ENCODE measurements around the gene FZD4.
"Not testable (repeated sequence)": the region's sequence is repeated elsewhere in the genome, so short reads cannot be mapped to it uniquely, and the experiment has no call there.

FZD4 gene

GRCh38 chr11:86949995-86950660 lies 5.1 kb downstream of the FZD4 start:
- no peaks in the 10 kb centered on the region for H3K9me3 ChIP-seq (ENCODE audit: control insufficient read depth in 2 of 2, low read length in 2 of 2)
- peak overlapping the region; percentile 31 to 45 for H3K4me3 ChIP-seq (ENCODE audit: low read length in 2 of 2)
- H3K27ac ChIP-seq (ENCODE audit: low read length), result peak overlapping the region; percentile 31
- no peaks in the 10 kb centered on the region for H3K27me3 ChIP-seq (ENCODE audit: control insufficient read depth in 1 of 2, insufficient read depth in 2 of 2, low read length in 2 of 2)
- peak overlapping the region in 1 of 2 donors; percentile 21 for H3K9ac ChIP-seq (ENCODE audit: low read length in 2 of 2)
- H3K36me3 ChIP-seq (ENCODE audit: control insufficient read depth in 2 of 2, insufficient read depth in 2 of 2, low read length in 2 of 2), result peaks cover 10 to 20% of the 10 kb centered on the region in 2 donors
- peaks cover 51% of the 10 kb centered on the region for H3K4me1 ChIP-seq (ENCODE audit: control insufficient read depth, insufficient read depth, low read length)

- Histone ChIP-seq H3K27ac (ENCODE audit: low read length) (peak overlapping the region; percentile 18), H3K27me3 (ENCODE audit: control insufficient read depth in 1 of 2, insufficient read depth in 2 of 2, low read length in 2 of 2) (no peaks in the 10 kb centered on the region), H3K4me3 (ENCODE audit: low read length in 2 of 2) (peak overlapping the region; percentile 6 to 44), H3K36me3 (ENCODE audit: control insufficient read depth in 2 of 2, insufficient read depth in 2 of 2, low read length in 2 of 2) (peaks cover 10 to 20% of the 10 kb centered on the region in 2 donors), H3K4me1 (ENCODE audit: control insufficient read depth, insufficient read depth, low read length) (peaks cover 47% of the 10 kb centered on the region), H3K9ac (ENCODE audit: low read length in 2 of 2) (no peak overlapping the region), H3K9me3 (ENCODE audit: control insufficient read depth in 2 of 2, low read length in 2 of 2) (no peaks in the 10 kb centered on the region)
Observed at GRCh38 chr11:86948733-86949132, 6.5 kb downstream of the FZD4 start.

- peaks cover 42% of the 10 kb centered on the region for H3K4me1 ChIP-seq (ENCODE audit: control insufficient read depth, insufficient read depth, low read length)
- H3K27ac ChIP-seq (ENCODE audit: low read length), result no peak overlapping the region
- H3K27me3 ChIP-seq (ENCODE audit: control insufficient read depth in 1 of 2, insufficient read depth in 2 of 2, low read length in 2 of 2), result no peaks in the 10 kb centered on the region
- H3K9me3 ChIP-seq (ENCODE audit: control insufficient read depth in 2 of 2, low read length in 2 of 2), result no peaks in the 10 kb centered on the region
- peak overlapping the region in 1 of 2 donors; percentile 44 for H3K4me3 ChIP-seq (ENCODE audit: low read length in 2 of 2)
- no peak overlapping the region for H3K9ac ChIP-seq (ENCODE audit: low read length in 2 of 2)
- peaks cover 10 to 20% of the 10 kb centered on the region in 2 donors for H3K36me3 ChIP-seq (ENCODE audit: control insufficient read depth in 2 of 2, insufficient read depth in 2 of 2, low read length in 2 of 2)
Observed at GRCh38 chr11:86947541-86947940, 7.7 kb downstream of the FZD4 start.

DNA sequence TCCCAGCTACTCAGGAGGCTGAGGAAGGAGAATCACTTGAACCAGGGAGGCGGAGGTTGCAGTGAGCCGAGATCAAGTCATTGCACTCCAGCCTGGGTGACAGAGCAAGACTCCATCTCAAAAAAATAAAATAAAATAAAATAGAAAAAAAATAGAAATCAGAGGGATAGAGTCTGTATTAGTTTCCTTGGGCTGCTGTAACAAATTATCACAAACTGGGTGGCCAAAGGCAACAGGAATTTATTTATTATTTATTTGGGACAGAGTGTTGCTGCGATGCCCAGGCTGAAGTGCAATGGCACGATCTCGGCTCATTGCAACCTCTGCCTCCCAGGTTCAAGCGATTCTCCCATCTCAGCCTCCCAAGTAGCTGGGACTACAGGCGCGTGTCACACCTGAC lies 11.7 kb downstream of the FZD4 start:
- not testable (repeated sequence) for H3K4me3 ChIP-seq (ENCODE audit: low read length in 2 of 2); H3K36me3 ChIP-seq (ENCODE audit: control insufficient read depth in 2 of 2, insufficient read depth in 2 of 2, low read length in 2 of 2); H3K27me3 ChIP-seq (ENCODE audit: control insufficient read depth in 1 of 2, insufficient read depth in 2 of 2, low read length in 2 of 2); H3K27ac ChIP-seq (ENCODE audit: low read length); H3K9me3 ChIP-seq (ENCODE audit: control insufficient read depth in 2 of 2, low read length in 2 of 2); H3K9ac ChIP-seq (ENCODE audit: low read length in 2 of 2)
- H3K4me1 ChIP-seq (ENCODE audit: control insufficient read depth, insufficient read depth, low read length), result peaks cover 52% of the 10 kb centered on the region

DNA sequence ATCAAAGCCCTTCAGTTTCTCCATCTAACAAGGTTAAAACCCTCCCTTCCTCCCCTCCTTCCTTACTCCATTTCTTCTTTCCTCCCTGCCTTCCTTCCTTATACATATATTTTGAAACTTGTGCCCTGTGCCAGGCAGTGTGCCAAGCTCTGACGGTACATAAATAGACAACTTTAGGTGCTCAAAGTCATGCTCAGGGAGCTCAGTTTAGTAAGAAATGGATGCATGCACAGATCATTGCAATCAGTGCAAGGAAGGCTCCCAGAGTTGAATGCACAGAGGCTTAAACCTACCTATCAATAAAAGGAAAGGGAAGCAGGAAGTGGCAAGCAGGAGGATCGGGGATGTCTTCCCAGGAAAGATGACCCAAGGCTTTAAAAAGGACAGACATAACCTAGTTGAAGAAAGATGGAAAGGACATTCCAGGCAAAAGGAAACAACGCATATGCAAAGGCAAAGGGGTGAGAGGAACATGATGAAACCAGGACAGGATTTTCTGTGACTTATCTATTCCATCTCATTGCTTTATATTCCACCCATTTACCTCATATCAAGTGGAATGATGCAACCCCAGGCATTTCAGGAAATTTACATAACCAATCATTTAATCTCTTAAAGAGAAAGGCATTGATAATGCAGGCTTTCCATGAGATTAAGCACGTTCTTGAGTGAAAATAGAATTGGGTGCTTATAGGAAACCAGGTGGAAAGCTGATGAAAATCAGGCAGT lies 13.2 kb downstream of the FZD4 start:
- Histone ChIP-seq H3K4me1 (ENCODE audit: control insufficient read depth, insufficient read depth, low read length) (peaks cover 44% of the 10 kb centered on the region), H3K4me3 (ENCODE audit: low read length in 2 of 2) (no peak overlapping the region), H3K9ac (ENCODE audit: low read length in 2 of 2) (no peak overlapping the region), H3K36me3 (ENCODE audit: control insufficient read depth in 2 of 2, insufficient read depth in 2 of 2, low read length in 2 of 2) (peaks cover 0 to 6% of the 10 kb centered on the region in 2 donors), H3K27ac (ENCODE audit: low read length) (peak overlapping the region; percentile 46), H3K27me3 (ENCODE audit: control insufficient read depth in 1 of 2, insufficient read depth in 2 of 2, low read length in 2 of 2) (no peaks in the 10 kb centered on the region), H3K9me3 (ENCODE audit: control insufficient read depth in 2 of 2, low read length in 2 of 2) (no peaks in the 10 kb centered on the region)

DNA sequence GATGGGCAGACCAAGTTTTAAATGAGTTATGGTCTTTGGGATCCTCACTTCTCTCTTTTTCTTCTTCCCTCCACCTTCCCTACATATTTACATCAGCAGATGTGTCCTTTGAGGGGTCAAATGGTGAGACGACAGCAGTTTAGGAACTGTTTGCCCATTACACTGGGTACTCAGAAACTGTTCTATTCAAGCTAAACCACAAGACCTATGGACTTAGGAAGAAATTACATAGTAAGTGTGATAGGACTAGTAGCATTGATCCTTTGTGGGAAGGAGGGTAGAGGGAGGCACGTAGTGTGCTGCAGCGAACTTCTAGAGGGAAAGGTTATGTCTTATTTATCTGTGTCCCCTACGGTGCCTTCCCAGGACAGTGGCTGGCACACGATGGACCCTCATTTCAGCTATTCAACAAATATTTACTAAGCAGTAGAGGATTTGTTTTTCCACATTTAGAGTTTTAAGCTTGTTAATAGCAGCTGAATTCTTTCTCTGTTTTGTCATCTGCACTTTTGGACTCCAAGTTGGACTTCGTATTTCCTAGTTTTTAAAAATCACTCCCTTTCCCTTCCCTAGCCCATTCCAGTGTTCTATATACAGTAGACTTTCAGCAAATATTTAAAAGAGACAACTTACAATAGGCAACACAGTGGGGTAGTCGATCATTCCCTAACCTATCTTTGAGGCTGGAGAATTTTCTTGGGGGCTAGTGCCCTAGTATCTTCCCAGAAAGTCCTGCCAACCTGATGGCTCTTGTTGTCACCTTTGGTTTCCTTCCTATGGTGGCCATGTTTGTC lies 13.9 kb downstream of the FZD4 start:
- peak overlapping the region; percentile 46 for H3K27ac ChIP-seq (ENCODE audit: low read length)
- peaks cover 0 to 3% of the 10 kb centered on the region in 2 donors for H3K36me3 ChIP-seq (ENCODE audit: control insufficient read depth in 2 of 2, insufficient read depth in 2 of 2, low read length in 2 of 2)
- H3K9me3 ChIP-seq (ENCODE audit: control insufficient read depth in 2 of 2, low read length in 2 of 2), result no peaks in the 10 kb centered on the region
- H3K4me3 ChIP-seq (ENCODE audit: low read length in 2 of 2), result peak overlapping the region in 1 of 2 donors; percentile 44
- no peaks in the 10 kb centered on the region for H3K27me3 ChIP-seq (ENCODE audit: control insufficient read depth in 1 of 2, insufficient read depth in 2 of 2, low read length in 2 of 2)
- H3K9ac ChIP-seq (ENCODE audit: low read length in 2 of 2), result no peak overlapping the region
- H3K4me1 ChIP-seq (ENCODE audit: control insufficient read depth, insufficient read depth, low read length), result peaks cover 41% of the 10 kb centered on the region

DNA sequence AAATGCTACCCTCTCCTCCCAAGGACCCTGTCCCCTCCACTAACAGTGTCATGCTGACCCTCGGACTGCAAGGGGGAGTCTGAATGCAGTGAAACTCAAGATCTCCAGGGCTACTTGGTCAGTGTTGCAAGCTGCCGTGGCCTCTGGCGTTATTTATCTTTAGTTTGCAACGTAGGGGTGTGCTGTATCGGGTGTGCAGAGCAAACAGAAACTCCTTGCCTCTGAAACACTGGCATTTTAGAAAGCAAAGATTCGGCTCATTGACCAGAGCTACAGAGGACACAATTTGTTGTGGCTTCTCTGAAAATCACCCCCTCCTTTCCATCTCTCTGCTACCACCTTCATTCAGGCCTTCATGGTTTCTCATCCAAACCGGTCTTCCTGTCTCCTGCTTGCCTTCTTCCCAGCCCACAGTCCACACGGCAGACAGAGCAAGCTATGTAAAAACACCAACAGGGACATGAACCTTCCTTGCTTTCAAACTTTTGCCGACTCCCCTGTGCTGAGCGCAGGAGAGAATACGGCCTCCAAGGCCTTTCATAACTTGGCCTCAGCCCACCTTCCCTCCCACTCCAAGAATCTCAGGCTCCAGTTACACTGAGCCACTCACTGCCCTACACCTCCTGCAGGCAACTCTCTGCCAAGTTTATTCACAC lies 14.9 kb downstream of the FZD4 start:
- H3K27me3 ChIP-seq (ENCODE audit: control insufficient read depth in 1 of 2, insufficient read depth in 2 of 2, low read length in 2 of 2), result no peaks in the 10 kb centered on the region
- H3K36me3 ChIP-seq (ENCODE audit: control insufficient read depth in 2 of 2, insufficient read depth in 2 of 2, low read length in 2 of 2), result no peaks in the 10 kb centered on the region
- peak overlapping the region; percentile 60 for H3K27ac ChIP-seq (ENCODE audit: low read length)
- H3K9ac ChIP-seq (ENCODE audit: low read length in 2 of 2), result peak overlapping the region; percentile 47 to 75
- H3K4me1 ChIP-seq (ENCODE audit: control insufficient read depth, insufficient read depth, low read length), result peaks cover 46% of the 10 kb centered on the region
- H3K4me3 ChIP-seq (ENCODE audit: low read length in 2 of 2), result peak overlapping the region; percentile 62 to 67
- H3K9me3 ChIP-seq (ENCODE audit: control insufficient read depth in 2 of 2, low read length in 2 of 2), result no peaks in the 10 kb centered on the region

- Histone ChIP-seq H3K9ac (ENCODE audit: low read length in 2 of 2) (no peak overlapping the region), H3K9me3 (ENCODE audit: control insufficient read depth in 2 of 2, low read length in 2 of 2) (no peaks in the 10 kb centered on the region), H3K27ac (ENCODE audit: low read length) (peak overlapping the region; percentile 60), H3K36me3 (ENCODE audit: control insufficient read depth in 2 of 2, insufficient read depth in 2 of 2, low read length in 2 of 2) (no peaks in the 10 kb centered on the region), H3K27me3 (ENCODE audit: control insufficient read depth in 1 of 2, insufficient read depth in 2 of 2, low read length in 2 of 2) (no peaks in the 10 kb centered on the region), H3K4me1 (ENCODE audit: control insufficient read depth, insufficient read depth, low read length) (peaks cover 54% of the 10 kb centered on the region), H3K4me3 (ENCODE audit: low read length in 2 of 2) (no peak overlapping the region)
Observed at GRCh38 chr11:86938900-86939880, 16.0 kb downstream of the FZD4 start.

DNA sequence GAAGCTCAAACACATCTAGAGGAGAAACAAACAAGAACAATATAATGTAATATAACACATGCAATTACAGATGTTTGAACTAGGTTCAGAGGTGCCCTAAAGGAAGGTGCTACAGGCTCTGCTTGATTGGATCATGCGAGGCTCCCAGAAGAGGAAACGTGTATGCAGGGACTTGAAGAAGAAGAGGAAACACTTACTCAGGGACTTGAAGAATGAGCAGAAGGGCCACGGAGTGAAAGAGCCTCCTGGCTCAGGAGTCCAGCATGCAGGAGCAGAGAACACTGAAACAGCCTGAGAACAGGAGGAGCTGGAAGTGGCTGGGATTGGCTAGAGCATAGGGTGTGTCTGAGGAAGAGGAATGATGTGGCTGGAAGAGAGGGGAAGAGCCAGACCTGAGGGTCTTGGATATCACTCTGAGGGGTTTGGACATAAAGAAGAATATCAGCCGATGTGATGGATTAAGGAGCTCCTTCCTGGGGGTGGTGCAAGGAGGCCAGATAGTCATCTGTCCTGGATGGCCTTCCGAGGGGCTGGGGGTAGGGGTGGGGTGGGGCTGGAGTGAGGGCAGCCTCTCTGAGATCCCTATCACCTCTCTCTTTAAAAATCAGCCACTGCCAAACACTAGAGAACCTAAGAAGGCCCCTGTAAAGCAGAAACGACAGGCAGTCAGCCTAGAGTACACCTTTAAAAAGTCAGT lies 16.8 kb downstream of the FZD4 start:
- H3K36me3 ChIP-seq (ENCODE audit: control insufficient read depth in 2 of 2, insufficient read depth in 2 of 2, low read length in 2 of 2), result no peaks in the 10 kb centered on the region
- H3K4me3 ChIP-seq (ENCODE audit: low read length in 2 of 2), result peak overlapping the region; percentile 23 to 40
- peaks cover 61% of the 10 kb centered on the region for H3K4me1 ChIP-seq (ENCODE audit: control insufficient read depth, insufficient read depth, low read length)
- H3K27me3 ChIP-seq (ENCODE audit: control insufficient read depth in 1 of 2, insufficient read depth in 2 of 2, low read length in 2 of 2), result no peaks in the 10 kb centered on the region
- H3K9me3 ChIP-seq (ENCODE audit: control insufficient read depth in 2 of 2, low read length in 2 of 2), result no peaks in the 10 kb centered on the region
- peak overlapping the region in 1 of 2 donors; percentile 42 for H3K9ac ChIP-seq (ENCODE audit: low read length in 2 of 2)
- H3K27ac ChIP-seq (ENCODE audit: low read length), result peak overlapping the region; percentile 58

Measured in stomach smooth muscle (tissue), 2 donors.